NT2/D1 (cell line): ENCODE measurements around the gene NAV2.

Source experiments
- DNase-seq: peaks from one replicate; pipeline ENCODE4 v3.0.0-alpha.2; 2011; ENCODE audit warnings: low read depth, low spot score
- H3K27me3 ChIP-seq: 2 replicates; pipeline ENCODE4 v1.6.0; 2011; ENCODE audit warnings: mild to moderate bottlenecking; ENCODE audit not compliant: insufficient read length, insufficient read depth
- H3K36me3 ChIP-seq: 2 replicates; pipeline ENCODE4 v1.6.1; 2011; ENCODE audit warnings: mild to moderate bottlenecking, low read length, mixed read lengths; ENCODE audit not compliant: insufficient read depth, insufficient read length
- H3K4me1 ChIP-seq: 2 replicates; pipeline ENCODE4 v1.5.1; 2011; ENCODE audit not compliant: insufficient read depth, insufficient read length
- H3K4me3 ChIP-seq: 2 replicates; pipeline ENCODE4 v1.5.1; 2011; ENCODE audit warnings: low read depth; ENCODE audit not compliant: insufficient read length
- H3K9ac ChIP-seq: 2 replicates; pipeline ENCODE4 v1.6.0; 2011; ENCODE audit warnings: low read depth; ENCODE audit not compliant: insufficient read length
- H3K9me3 ChIP-seq: 2 replicates; pipeline ENCODE4 v1.5.1; 2011; ENCODE audit warnings: mild to moderate bottlenecking, low read length; ENCODE audit not compliant: insufficient read depth
- SUZ12 ChIP-seq: IDR thresholded peaks from 2 replicates; pipeline ENCODE4 v1.6.1; 2011; ENCODE audit not compliant: insufficient read length, insufficient read depth; ENCODE audit errors: extremely low read depth
- YY1 ChIP-seq: IDR thresholded peaks from 2 replicates; pipeline ENCODE4 v1.6.1; 2011; ENCODE audit not compliant: insufficient read length, insufficient read depth
- ZNF274 ChIP-seq: IDR thresholded peaks from 2 replicates; pipeline ENCODE4 v1.6.1; 2011; ENCODE audit warnings: mild to moderate bottlenecking, low read depth, low read length

The NAV2 gene

GRCh38 chr11:19738124-19738523, 25.5 kb downstream of the NAV2 start:
- H3K27me3 ChIP-seq: no peaks in the 10 kb centered on the region
- no peak for DNase-seq
- no peaks in the 10 kb centered on the region for H3K9me3 ChIP-seq
- H3K4me3 ChIP-seq: no peak overlapping the region
- no peak for TF ChIP-seq SUZ12
- no peak for TF ChIP-seq ZNF274
- no peak for TF ChIP-seq YY1
- H3K9ac ChIP-seq: no peak overlapping the region
- H3K36me3 ChIP-seq: no peaks in the 10 kb centered on the region
- H3K4me1 ChIP-seq: no peaks in the 10 kb centered on the region

- H3K27me3 ChIP-seq: no peaks in the 10 kb centered on the region
- H3K4me1 ChIP-seq: no peaks in the 10 kb centered on the region
- peak; percentile 20 for DNase-seq
- no peak for TF ChIP-seq SUZ12
- TF ChIP-seq YY1: no peak
- TF ChIP-seq ZNF274: no peak
- H3K4me3 ChIP-seq: no peak overlapping the region
- no peaks in the 10 kb centered on the region for H3K9me3 ChIP-seq
- no peak overlapping the region for H3K9ac ChIP-seq
- no peaks in the 10 kb centered on the region for H3K36me3 ChIP-seq
Observed at GRCh38 chr11:19739872-19740271, 27.2 kb downstream of the NAV2 start.

GRCh38 chr11:19740586-19740985, 27.9 kb downstream of the NAV2 start:
- no peaks in the 10 kb centered on the region for H3K9me3 ChIP-seq
- H3K36me3 ChIP-seq: no peaks in the 10 kb centered on the region
- no peaks in the 10 kb centered on the region for H3K4me1 ChIP-seq
- no peak for DNase-seq
- no peak overlapping the region for H3K9ac ChIP-seq
- no peak for TF ChIP-seq SUZ12
- no peaks in the 10 kb centered on the region for H3K27me3 ChIP-seq
- H3K4me3 ChIP-seq: no peak overlapping the region

- Histone ChIP-seq H3K9ac (no peak overlapping the region), H3K9me3 (no peaks in the 10 kb centered on the region), H3K36me3 (no peaks in the 10 kb centered on the region), H3K4me1 (no peaks in the 10 kb centered on the region), H3K27me3 (no peaks in the 10 kb centered on the region), H3K4me3 (no peak overlapping the region)
- TF ChIP-seq YY1: no peak
- TF ChIP-seq ZNF274: no peak
- TF ChIP-seq SUZ12: no peak
- peak; percentile 62 for DNase-seq
Observed at GRCh38 chr11:19742588-19743292, 30.1 kb downstream of the NAV2 start.

GRCh38 chr11:19743622-19744021, 31.0 kb downstream of the NAV2 start:
- Histone ChIP-seq H3K4me1 (no peaks in the 10 kb centered on the region), H3K9me3 (no peaks in the 10 kb centered on the region), H3K27me3 (no peaks in the 10 kb centered on the region), H3K36me3 (no peaks in the 10 kb centered on the region), H3K4me3 (no peak overlapping the region), H3K9ac (no peak overlapping the region)
- no peak for TF ChIP-seq ZNF274
- TF ChIP-seq SUZ12: no peak
- TF ChIP-seq YY1: no peak
- DNase-seq: no peak

GRCh38 chr11:19744130-19744529, 31.5 kb downstream of the NAV2 start:
- H3K36me3 ChIP-seq: no peaks in the 10 kb centered on the region
- no peak for DNase-seq

GRCh38 chr11:19746086-19746485, 33.4 kb downstream of the NAV2 start:
- no peak for DNase-seq
- TF ChIP-seq SUZ12: no peak
- no peak for TF ChIP-seq YY1
- TF ChIP-seq ZNF274: no peak
- Histone ChIP-seq H3K27me3 (no peaks in the 10 kb centered on the region), H3K9me3 (no peaks in the 10 kb centered on the region), H3K4me1 (no peaks in the 10 kb centered on the region), H3K4me3 (no peak overlapping the region), H3K9ac (no peak overlapping the region), H3K36me3 (no peaks in the 10 kb centered on the region)

More at GRCh38 chr11:19744130-19744529, 31.5 kb downstream of the NAV2 start:
- Histone ChIP-seq H3K27me3 (no peaks in the 10 kb centered on the region), H3K4me1 (no peaks in the 10 kb centered on the region), H3K4me3 (no peak overlapping the region), H3K9ac (no peak overlapping the region), H3K9me3 (no peaks in the 10 kb centered on the region)
- TF ChIP-seq SUZ12 (no peak), ZNF274 (no peak), YY1 (no peak)

GRCh38 chr11:19747634-19748033, 35.0 kb downstream of the NAV2 start:
- TF ChIP-seq YY1 (no peak), ZNF274 (no peak), SUZ12 (no peak)
- H3K4me1 ChIP-seq: no peaks in the 10 kb centered on the region
- no peak for DNase-seq

More at GRCh38 chr11:19747634-19748033, 35.0 kb downstream of the NAV2 start:
- Histone ChIP-seq H3K9ac (no peak overlapping the region), H3K4me3 (no peak overlapping the region), H3K9me3 (no peaks in the 10 kb centered on the region), H3K27me3 (no peaks in the 10 kb centered on the region), H3K36me3 (no peaks in the 10 kb centered on the region)
